Mucosa of gallbladder (tissue), 1 donor: ENCODE results near the gene LMO7. TPM values are rescaled to one million over a fixed set of nuclear protein-coding genes. Genes with fewer than 3 reads are reported as not detected.
A peak's percentile ranks its signal among the peaks of the same experiment; 100 is the strongest.
"Not testable (repeated sequence)": the region's sequence is repeated elsewhere in the genome, so short reads cannot be mapped to it uniquely, and the experiment has no call there.

ENCODE experiments used
- DNase-seq: peaks from one replicate; pipeline ENCODE4 v3.0.0-alpha.2; 2020; ENCODE audit warnings: low spot score
- total RNA-seq: library from RNA; stranded (reverse); gene quantifications from one replicate; pipeline ENCODE4 v1.2.1, GENCODE V29; 2021
- donor health status: DM: no; HTN: no; CAD: no.

LMO7 gene
- total RNA-seq, 1 donor from 2014 or later, result 124 TPM

GRCh38 chr13:75771226-75771625 lies 135.1 kb downstream of the LMO7 start:
- no peak for DNase-seq

GRCh38 chr13:75771818-75772217 lies 135.7 kb downstream of the LMO7 start:
- no peak for DNase-seq

- no peak for DNase-seq
Observed at GRCh38 chr13:75774176-75774575, 138.0 kb downstream of the LMO7 start.

- DNase-seq, result no peak
Observed at GRCh38 chr13:75776550-75776949, 140.4 kb downstream of the LMO7 start.

- DNase-seq, result no peak
Observed at GRCh38 chr13:75779393-75779792, 143.3 kb downstream of the LMO7 start.

- DNase-seq, result not testable (repeated sequence)
Observed at GRCh38 chr13:75780103-75780502, 144.0 kb downstream of the LMO7 start.

GRCh38 chr13:75782985-75783384 lies 146.9 kb downstream of the LMO7 start:
- no peak for DNase-seq

- no peak for DNase-seq
Observed at GRCh38 chr13:75784003-75784402, 147.9 kb downstream of the LMO7 start.

- no peak for DNase-seq
Observed at GRCh38 chr13:75785130-75785529, 149.0 kb downstream of the LMO7 start.

GRCh38 chr13:75787249-75787928 lies 151.3 kb downstream of the LMO7 start:
- DNase-seq, result no peak

GRCh38 chr13:75788481-75788981 lies 152.4 kb downstream of the LMO7 start:
- peak; percentile 46 for DNase-seq

- no peak for DNase-seq
Observed at GRCh38 chr13:75789451-75790197, 153.5 kb downstream of the LMO7 start.

- DNase-seq, result no peak
Observed at GRCh38 chr13:75790198-75790970, 154.3 kb downstream of the LMO7 start.

- peak; percentile 72 for DNase-seq
Observed at GRCh38 chr13:75792526-75793187, 156.5 kb downstream of the LMO7 start.

GRCh38 chr13:75793188-75793567 lies 157.0 kb downstream of the LMO7 start:
- not testable (repeated sequence) for DNase-seq

- DNase-seq, result no peak
Observed at GRCh38 chr13:75794663-75795062, 158.5 kb downstream of the LMO7 start.

GRCh38 chr13:75795274-75795673 lies 159.1 kb downstream of the LMO7 start:
- DNase-seq, result no peak

- no peak for DNase-seq
Observed at GRCh38 chr13:75796825-75797224, 160.7 kb downstream of the LMO7 start.

GRCh38 chr13:75797239-75797638 lies 161.1 kb downstream of the LMO7 start:
- DNase-seq, result no peak

- no peak for DNase-seq
Observed at GRCh38 chr13:75797719-75798118, 161.6 kb downstream of the LMO7 start.

GRCh38 chr13:75798353-75799255 lies 162.5 kb downstream of the LMO7 start:
- no peak for DNase-seq
